COLO668 (cell line): Measurements from ENCODE around the gene SH3BP2.

Experiments
- DNase-seq: peaks from one replicate; lab custom pipeline; 2025; ENCODE audit not compliant: unreplicated experiment; lab: John Stamatoyannopoulos, UW

SH3BP2 gene

GRCh38 chr4:2792711-2793585, at the start of gene SH3BP2:
SH3BP2 (plus strand) TSS chr4:2793085; CDS start chr4:2820618, 27,533 bp downstream.
- peak; percentile 43 for DNase-seq

GRCh38 chr4:2743518-2744445, 49.1 kb upstream of the SH3BP2 start:
- DNase-seq, result peak; percentile 12

GRCh38 chr4:2744576-2745270, 48.2 kb upstream of the SH3BP2 start:
- no peak for DNase-seq

- DNase-seq, result no peak
These were observed 47.4 kb upstream of the SH3BP2 start for GRCh38 chr4:2745516-2745915.

- DNase-seq, result peak; percentile 9
These were observed 46.7 kb upstream of the SH3BP2 start for GRCh38 chr4:2745981-2746806.

GRCh38 chr4:2746891-2747695, 45.8 kb upstream of the SH3BP2 start:
- DNase-seq, result no peak

- no peak for DNase-seq
These were observed 41.9 kb upstream of the SH3BP2 start for GRCh38 chr4:2750719-2751605.

- DNase-seq, result no peak
These were observed 39.4 kb upstream of the SH3BP2 start for GRCh38 chr4:2753436-2753835.

GRCh38 chr4:2754848-2755819, 37.8 kb upstream of the SH3BP2 start:
- DNase-seq, result no peak

- peak; percentile 91 for DNase-seq
These were observed 36.8 kb upstream of the SH3BP2 start, which contains the start of gene TNIP2 for GRCh38 chr4:2755821-2756690. TNIP2 (minus strand) TSS chr4:2756336; CDS start chr4:2756289, 47 bp downstream.

GRCh38 chr4:2756691-2757350, 36.1 kb upstream of the SH3BP2 start:
- no peak for DNase-seq

GRCh38 chr4:2757426-2757825, 35.5 kb upstream of the SH3BP2 start:
- DNase-seq, result no peak

GRCh38 chr4:2761035-2761923, 31.6 kb upstream of the SH3BP2 start:
- DNase-seq, result peak; percentile 82

- DNase-seq, result no peak
These were observed 30.8 kb upstream of the SH3BP2 start for GRCh38 chr4:2762048-2762447.
